ENCODE results near the gene HAUS3. TPM values are rescaled to one million over a fixed set of nuclear protein-coding genes. Genes with fewer than 3 reads are reported as not detected.

Gene HAUS3
- total and polyA plus RNA-seq, 2 of the 8 experiments (the other 6 are each of a cell fraction or from before 2014, with no cell fraction given), result 3.2 to 14.8 TPM

DNA sequence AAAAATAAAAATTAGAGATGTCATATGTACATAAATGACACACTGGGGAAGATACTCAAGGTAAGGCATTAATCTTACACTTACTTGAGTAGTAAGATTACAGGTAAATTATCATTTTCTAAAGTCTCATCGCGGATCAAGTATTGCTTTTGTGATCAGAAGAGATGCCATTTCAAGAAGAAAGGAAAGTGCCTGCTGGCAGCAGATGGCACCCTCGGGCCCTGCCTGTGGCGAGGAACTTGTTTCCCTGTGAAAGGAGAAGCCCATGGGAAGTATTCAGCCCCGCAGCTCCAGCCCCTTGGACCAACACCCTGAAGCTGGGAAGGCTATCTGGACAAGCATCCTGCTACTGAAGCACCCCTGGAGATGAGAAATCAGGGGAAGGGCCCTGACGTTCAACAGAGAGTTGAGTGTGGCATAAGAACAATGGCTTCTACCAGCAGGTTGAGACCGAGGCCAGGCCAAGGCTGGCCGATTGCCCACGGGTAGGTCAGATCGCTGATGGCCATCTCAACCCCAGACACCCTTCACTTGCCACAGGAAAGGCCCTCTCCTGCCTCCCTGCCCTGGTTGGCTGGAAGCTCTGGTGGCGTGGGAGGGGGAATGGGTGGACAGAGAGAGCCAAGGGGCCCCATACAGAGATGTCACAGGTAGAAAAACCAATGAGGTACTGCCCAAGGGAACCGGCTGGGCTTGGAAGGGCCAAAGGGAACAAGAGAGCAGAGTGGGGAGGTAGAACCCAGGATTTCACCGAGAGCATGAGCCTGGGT lies 38.8 kb upstream of the HAUS3 start:
- no peak for FAIRE-seq

More for the DNA sequence above, 38.8 kb upstream of the HAUS3 start:
- H3K27me3 ChIP-seq (replicated peaks in 1 of 4; ENCODE audit: control insufficient read depth in 3 of 4, extremely low read depth in 1 of 4, insufficient read depth in 3 of 4, low read length in 3 of 4), result no peaks in the 10 kb centered on the region
- WGBS, 2 experiments (ENCODE audit: extremely low coverage in 1 of 2, insufficient coverage in 1 of 2, insufficient read length in 1 of 2, insufficient replicate concordance in 2 of 2, low coverage in 1 of 2, low lambda C conversion rate in 2 of 2, missing lambda C conversion rate in 1 of 2), result 90% methylated on average over 13 of the region's 13 CpGs; no CpG with 5 or more reads in 1 of the 2 experiments
- H2AK5ac ChIP-seq (ENCODE audit: low read depth, low read length), result no peak overlapping the region
- no peak overlapping the region for H3K18ac ChIP-seq (ENCODE audit: extremely low read depth, low read length)
- no peak overlapping the region for H3K4me3 ChIP-seq (ENCODE audit: extremely low read depth in 1 of 4, insufficient read depth in 2 of 4, low read depth in 3 of 4, low read length in 4 of 4)
- H3K14ac ChIP-seq (ENCODE audit: insufficient read length), result no peak overlapping the region
- H3K4me2 ChIP-seq (ENCODE audit: insufficient read depth in 1 of 2, low read depth in 2 of 2, low read length in 2 of 2), result no peak overlapping the region
- H4K8ac ChIP-seq (ENCODE audit: extremely low read depth, insufficient read depth, low read length), result peak overlapping the region; percentile 51; the same call in 1 of the 2 replicates
- H2BK5ac ChIP-seq (ENCODE audit: low read depth, low read length), result no peak overlapping the region
- no peaks in the 10 kb centered on the region for H3K9me3 ChIP-seq (ENCODE audit: insufficient read depth in 2 of 2, low read depth in 1 of 2, low read length in 1 of 2)
- no peaks in the 10 kb centered on the region for H3K36me3 ChIP-seq (ENCODE audit: control insufficient read depth in 2 of 4, insufficient read depth in 4 of 4, low read length in 3 of 4)
- H3K23me2 ChIP-seq (ENCODE audit: low read depth, low read length), result peaks cover 7% of the 10 kb centered on the region; the same call in 1 of the 2 replicates
- no peak overlapping the region for H3K9ac ChIP-seq (replicated peaks in 1 of 4; ENCODE audit: extremely low read depth in 1 of 4, low read depth in 3 of 4, low read length in 3 of 4)
- H2BK20ac ChIP-seq (ENCODE audit: low read length), result no peak overlapping the region
- no peak overlapping the region for H3K27ac ChIP-seq (ENCODE audit: low read depth, low read length)
- H3K79me2 ChIP-seq (ENCODE audit: control insufficient read depth in 1 of 2, insufficient read depth in 2 of 2, low read length in 2 of 2), result no peaks in the 10 kb centered on the region
- TF ChIP-seq, protein P1, sequence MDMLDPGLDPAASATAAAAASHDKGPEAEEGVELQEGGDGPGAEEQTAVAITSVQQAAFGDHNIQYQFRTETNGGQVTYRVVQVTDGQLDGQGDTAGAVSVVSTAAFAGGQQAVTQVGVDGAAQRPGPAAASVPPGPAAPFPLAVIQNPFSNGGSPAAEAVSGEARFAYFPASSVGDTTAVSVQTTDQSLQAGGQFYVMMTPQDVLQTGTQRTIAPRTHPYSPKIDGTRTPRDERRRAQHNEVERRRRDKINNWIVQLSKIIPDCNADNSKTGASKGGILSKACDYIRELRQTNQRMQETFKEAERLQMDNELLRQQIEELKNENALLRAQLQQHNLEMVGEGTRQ (IDR thresholded peaks at IDR 0.05; ENCODE audit: low read length), result no peak
- TF ChIP-seq TAF7 (optimal IDR thresholded peaks at IDR 0.05; ENCODE audit: borderline replicate concordance, low read depth, low read length) (no peak), RFX5 (IDR thresholded peaks at IDR 0.05; ENCODE audit: borderline replicate concordance, low read depth, low read length) (no peak), POLR2AphosphoS5 (IDR thresholded peaks at IDR 0.05; ENCODE audit: low read depth, low read length) (no peak), BACH1 (IDR thresholded peaks at IDR 0.05; ENCODE audit: low read length) (no peak), RAD21 (IDR thresholded peaks at IDR 0.05 in 1 of 2, conservative IDR thresholded peaks at IDR 0.05 in 1 of 2; ENCODE audit: low read depth in 2 of 2, low read length in 2 of 2) (peak; percentile 2 to 16; a peak in 1 of 4 replicates)
- POLR2A ChIA-PET (ENCODE audit: partially characterized antibody), result no interaction called here
- CTCF ChIA-PET (ENCODE audit: partially characterized antibody), result interaction anchor here (0.9 kb wide), 3 partner anchors 41 to 72 kb away, joined by 3 read pairs; no protein-coding TSS in a partner anchor
- peaks cover 0 to 4% of the 10 kb centered on the region in 2 experiments for H4K20me1 ChIP-seq (replicated peaks in 1 of 2; ENCODE audit: control insufficient read depth in 1 of 2, insufficient read depth in 2 of 2, low read length in 2 of 2)
- no peak for DNase-seq (ENCODE audit: low read depth in 1 of 2, low spot score in 2 of 2)
- H3K4me1 ChIP-seq (replicated peaks in 1 of 4; ENCODE audit: control insufficient read depth in 3 of 4, insufficient read depth in 4 of 4, low read length in 3 of 4), result no peaks in the 10 kb centered on the region; a peak in 1 of 7 replicates
- no peak overlapping the region for H2BK15ac ChIP-seq (ENCODE audit: low read length)
- no peak overlapping the region for H3K23ac ChIP-seq (ENCODE audit: insufficient read length)
- H3K79me1 ChIP-seq (ENCODE audit: low read depth, low read length), result no peaks in the 10 kb centered on the region
- H4K5ac ChIP-seq (ENCODE audit: insufficient read length, low read depth, low read length), result no peak overlapping the region
- no peak overlapping the region for H4K91ac ChIP-seq (replicated peaks; ENCODE audit: insufficient read length, low read length)
- H2BK120ac ChIP-seq (replicated peaks; ENCODE audit: low read depth, low read length), result no peak overlapping the region
- H3K56ac ChIP-seq (replicated peaks; ENCODE audit: insufficient read length, low read depth, low read length), result no peak overlapping the region
- H2BK12ac ChIP-seq (ENCODE audit: low read depth, low read length), result no peak overlapping the region
- no peak overlapping the region for H2AFZ ChIP-seq (ENCODE audit: low read length)
- H3K4ac ChIP-seq (replicated peaks; ENCODE audit: insufficient read length, low read depth, low read length), result no peak overlapping the region
